Measurements from ENCODE around the gene REEP3.

REEP3 gene

DNA sequence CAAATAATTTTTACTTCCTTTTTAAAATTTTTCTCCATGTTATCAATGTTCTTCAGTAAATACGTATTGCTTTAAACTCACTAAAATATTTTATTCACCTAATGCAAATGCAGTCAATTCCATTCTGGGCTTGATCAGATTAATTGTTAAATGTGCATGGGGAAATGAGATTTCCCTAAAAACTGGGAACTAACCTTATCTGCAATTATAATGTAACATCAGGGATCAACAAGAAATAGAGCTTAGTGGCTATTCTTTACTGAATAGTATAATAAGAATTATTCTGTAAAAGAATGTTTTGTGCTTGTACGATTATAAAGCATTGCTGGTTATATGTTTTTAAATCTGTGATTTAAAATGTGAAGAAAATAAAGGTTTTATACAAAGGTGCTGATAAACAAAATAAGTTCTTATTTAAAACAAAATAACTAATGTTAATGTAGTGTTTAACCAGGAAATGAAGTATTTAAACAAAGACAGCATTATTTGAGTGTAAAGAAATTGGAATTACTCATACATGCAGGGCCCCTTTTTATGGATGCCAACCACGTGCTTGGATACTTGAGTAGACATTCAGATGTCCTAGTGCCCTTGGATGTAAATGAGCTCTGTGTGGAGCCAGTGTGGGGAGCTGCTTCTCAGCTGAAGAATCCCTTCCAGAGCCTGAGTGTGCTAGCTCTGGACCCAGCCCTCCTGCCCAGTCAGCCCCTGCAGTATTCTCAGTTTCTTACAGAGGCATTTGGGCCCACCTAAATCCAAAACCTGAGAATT, 84.2 kb downstream of the REEP3 start:
- no peak for TF ChIP-seq FOXP2 (optimal IDR thresholded peaks at IDR 0.05; ENCODE audit: borderline replicate concordance, extremely low read depth, extremely low read length, insufficient read depth)
- TF ChIP-seq, protein P1, sequence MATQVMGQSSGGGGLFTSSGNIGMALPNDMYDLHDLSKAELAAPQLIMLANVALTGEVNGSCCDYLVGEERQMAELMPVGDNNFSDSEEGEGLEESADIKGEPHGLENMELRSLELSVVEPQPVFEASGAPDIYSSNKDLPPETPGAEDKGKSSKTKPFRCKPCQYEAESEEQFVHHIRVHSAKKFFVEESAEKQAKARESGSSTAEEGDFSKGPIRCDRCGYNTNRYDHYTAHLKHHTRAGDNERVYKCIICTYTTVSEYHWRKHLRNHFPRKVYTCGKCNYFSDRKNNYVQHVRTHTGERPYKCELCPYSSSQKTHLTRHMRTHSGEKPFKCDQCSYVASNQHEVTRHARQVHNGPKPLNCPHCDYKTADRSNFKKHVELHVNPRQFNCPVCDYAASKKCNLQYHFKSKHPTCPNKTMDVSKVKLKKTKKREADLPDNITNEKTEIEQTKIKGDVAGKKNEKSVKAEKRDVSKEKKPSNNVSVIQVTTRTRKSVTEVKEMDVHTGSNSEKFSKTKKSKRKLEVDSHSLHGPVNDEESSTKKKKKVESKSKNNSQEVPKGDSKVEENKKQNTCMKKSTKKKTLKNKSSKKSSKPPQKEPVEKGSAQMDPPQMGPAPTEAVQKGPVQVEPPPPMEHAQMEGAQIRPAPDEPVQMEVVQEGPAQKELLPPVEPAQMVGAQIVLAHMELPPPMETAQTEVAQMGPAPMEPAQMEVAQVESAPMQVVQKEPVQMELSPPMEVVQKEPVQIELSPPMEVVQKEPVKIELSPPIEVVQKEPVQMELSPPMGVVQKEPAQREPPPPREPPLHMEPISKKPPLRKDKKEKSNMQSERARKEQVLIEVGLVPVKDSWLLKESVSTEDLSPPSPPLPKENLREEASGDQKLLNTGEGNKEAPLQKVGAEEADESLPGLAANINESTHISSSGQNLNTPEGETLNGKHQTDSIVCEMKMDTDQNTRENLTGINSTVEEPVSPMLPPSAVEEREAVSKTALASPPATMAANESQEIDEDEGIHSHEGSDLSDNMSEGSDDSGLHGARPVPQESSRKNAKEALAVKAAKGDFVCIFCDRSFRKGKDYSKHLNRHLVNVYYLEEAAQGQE (IDR thresholded peaks at IDR 0.05; ENCODE audit: insufficient read depth in 1 of 2, low read depth in 2 of 2, low read length in 2 of 2), result no peak
- TF ChIP-seq TAF1 (IDR thresholded peaks at IDR 0.05; ENCODE audit: borderline replicate concordance, insufficient read depth, low read length), result no peak
- no peak for TF ChIP-seq SIN3A (IDR thresholded peaks at IDR 0.05; ENCODE audit: borderline replicate concordance, insufficient read depth, low read length)

- TF ChIP-seq TAF1 (IDR thresholded peaks at IDR 0.05; ENCODE audit: borderline replicate concordance, insufficient read depth, low read length) (no peak), SIN3A (IDR thresholded peaks at IDR 0.05; ENCODE audit: borderline replicate concordance, insufficient read depth, low read length) (no peak), POLR2AphosphoS5 (IDR thresholded peaks at IDR 0.05; ENCODE audit: low read depth, low read length) (no peak), FOXP2 (optimal IDR thresholded peaks at IDR 0.05; ENCODE audit: borderline replicate concordance, extremely low read depth, extremely low read length, insufficient read depth) (no peak)
- TF ChIP-seq, protein P1 (IDR thresholded peaks at IDR 0.05; ENCODE audit: insufficient read depth in 1 of 2, low read depth in 2 of 2, low read length in 2 of 2), result no peak
Observed at GRCh38 chr10:63608511-63608910, 87.3 kb downstream of the REEP3 start.

DNA sequence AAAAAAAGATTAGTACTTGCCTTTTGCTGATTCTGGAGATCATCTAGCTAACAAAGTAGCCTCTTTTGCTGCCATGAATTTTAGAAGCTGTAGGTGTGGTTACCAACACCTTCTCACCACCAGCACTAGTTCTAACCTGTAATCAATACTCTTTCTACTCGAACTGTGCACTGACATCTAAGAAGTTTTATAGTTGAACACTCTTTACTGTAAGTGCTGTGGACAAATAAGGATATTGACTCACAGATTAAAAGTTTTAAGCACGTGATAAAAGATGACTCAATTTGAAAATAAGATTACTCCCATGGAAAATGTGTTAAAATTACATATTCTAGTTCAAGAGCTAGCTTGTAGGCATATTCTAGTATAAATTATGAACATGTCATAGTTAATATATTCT, 89.9 kb downstream of the REEP3 start:
- TF ChIP-seq TAF1 (IDR thresholded peaks at IDR 0.05; ENCODE audit: borderline replicate concordance, insufficient read depth, low read length) (no peak), SIN3A (IDR thresholded peaks at IDR 0.05; ENCODE audit: borderline replicate concordance, insufficient read depth, low read length) (no peak), POLR2AphosphoS5 (IDR thresholded peaks at IDR 0.05; ENCODE audit: low read depth, low read length) (no peak)

- TF ChIP-seq SIN3A (IDR thresholded peaks at IDR 0.05; ENCODE audit: borderline replicate concordance, insufficient read depth, low read length) (no peak), FOXP2 (optimal IDR thresholded peaks at IDR 0.05; ENCODE audit: borderline replicate concordance, extremely low read depth, extremely low read length, insufficient read depth) (no peak), TAF1 (IDR thresholded peaks at IDR 0.05; ENCODE audit: borderline replicate concordance, insufficient read depth, low read length) (no peak), POLR2AphosphoS5 (IDR thresholded peaks at IDR 0.05; ENCODE audit: low read depth, low read length) (no peak)
- TF ChIP-seq, protein P1 (IDR thresholded peaks at IDR 0.05; ENCODE audit: insufficient read depth in 1 of 2, low read depth in 2 of 2, low read length in 2 of 2), result no peak
Observed at GRCh38 chr10:63614371-63614891, 93.2 kb downstream of the REEP3 start.

DNA sequence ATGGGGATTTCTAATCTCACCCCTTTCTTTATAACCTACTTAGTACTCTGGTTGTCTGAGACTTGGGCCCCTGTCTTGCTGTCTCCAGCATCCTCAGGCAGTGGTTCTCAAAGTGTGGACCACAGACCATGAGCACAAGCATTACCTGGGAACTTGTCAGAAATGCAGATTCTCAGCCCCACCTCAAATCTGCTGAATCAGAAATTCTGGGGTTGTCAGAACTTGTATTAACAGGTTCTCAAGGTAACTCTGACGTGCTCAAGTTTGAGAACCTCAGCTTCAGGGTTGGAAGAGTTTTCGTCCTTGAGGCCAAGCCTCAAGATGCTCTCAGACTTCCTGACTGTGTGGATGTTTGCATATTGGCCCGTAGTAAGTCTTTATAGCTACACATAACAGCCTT, 97.4 kb downstream of the REEP3 start:
- TF ChIP-seq POLR2AphosphoS5 (IDR thresholded peaks at IDR 0.05; ENCODE audit: low read depth, low read length) (no peak), FOXP2 (optimal IDR thresholded peaks at IDR 0.05; ENCODE audit: borderline replicate concordance, extremely low read depth, extremely low read length, insufficient read depth) (no peak), TAF1 (IDR thresholded peaks at IDR 0.05; ENCODE audit: borderline replicate concordance, insufficient read depth, low read length) (no peak), SIN3A (IDR thresholded peaks at IDR 0.05; ENCODE audit: borderline replicate concordance, insufficient read depth, low read length) (no peak)
- TF ChIP-seq, protein P1 (IDR thresholded peaks at IDR 0.05; ENCODE audit: insufficient read depth in 1 of 2, low read depth in 2 of 2, low read length in 2 of 2), result no peak
